ENCODE measurements around the gene PTRHD1.

PTRHD1 gene

DNA sequence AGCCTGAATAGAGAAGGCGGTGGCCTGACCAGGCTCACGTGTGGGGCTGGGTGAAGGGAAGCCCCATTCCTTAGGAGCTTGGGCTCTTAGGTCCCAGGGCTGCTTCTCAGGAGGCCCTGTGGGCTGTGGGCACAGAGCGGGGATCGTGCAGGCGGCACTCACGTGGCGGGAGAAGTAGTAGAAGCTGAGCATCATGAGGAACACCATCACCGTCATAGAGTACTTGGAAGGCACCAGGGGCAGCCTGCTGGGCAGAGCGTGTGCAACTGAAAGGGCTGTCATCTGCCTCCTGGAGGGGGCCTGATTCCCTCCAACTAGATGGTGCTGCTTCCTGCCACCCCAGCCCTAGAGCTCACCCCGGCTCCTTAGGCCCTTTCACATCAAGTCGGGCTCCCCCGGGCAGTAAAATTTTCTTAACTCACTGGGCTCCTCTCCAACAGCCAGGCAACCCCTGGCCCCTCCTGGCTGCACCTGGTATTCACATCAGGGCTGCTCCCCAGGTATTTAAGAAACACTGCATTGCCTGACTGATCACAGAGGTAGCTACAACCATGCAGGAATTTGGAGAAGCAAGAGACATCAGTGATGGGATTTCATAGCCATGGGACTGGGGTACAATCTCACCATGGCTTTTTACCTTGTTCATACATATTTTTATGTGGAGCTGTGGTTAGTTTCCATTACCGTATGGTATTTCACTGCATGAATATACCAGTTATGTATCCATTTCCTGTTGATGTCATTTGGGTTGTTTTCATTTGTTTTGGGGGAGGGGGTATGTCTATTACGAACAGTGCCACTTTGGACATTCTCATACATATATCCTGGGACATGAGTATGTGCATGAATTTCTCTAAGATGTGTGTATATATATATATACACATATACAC lies 32.9 kb upstream of the PTRHD1 start:
- Mint-ChIP-seq H3K4me3 (no peak overlapping the region), H3K36me3 (ENCODE audit: insufficient read depth) (peaks cover 9% of the 10 kb centered on the region), H3K9me3 (no peaks in the 10 kb centered on the region), H3K27me3 (no peaks in the 10 kb centered on the region), H3K4me1 (peaks cover 15% of the 10 kb centered on the region), H3K27ac (ENCODE audit: low read depth) (peak overlapping the region; percentile 71)
- DNase-seq (ENCODE audit: low spot score in 2 of 2) (no peak), ATAC-seq (replicated peaks; ENCODE audit: extremely low read depth, poor library complexity, severe bottlenecking) (no peak)

- H3K27me3 Mint-ChIP-seq, result no peaks in the 10 kb centered on the region
- DNase-seq (ENCODE audit: low spot score in 2 of 2) (no peak), ATAC-seq (replicated peaks; ENCODE audit: extremely low read depth, poor library complexity, severe bottlenecking) (no peak)
- H3K4me3 Mint-ChIP-seq, result no peak overlapping the region
- H3K27ac Mint-ChIP-seq (ENCODE audit: low read depth), result peak overlapping the region; percentile 71
- no peaks in the 10 kb centered on the region for H3K9me3 Mint-ChIP-seq
- peaks cover 15% of the 10 kb centered on the region for H3K4me1 Mint-ChIP-seq
- H3K36me3 Mint-ChIP-seq (ENCODE audit: insufficient read depth), result peaks cover 11% of the 10 kb centered on the region
Measured at GRCh38 chr2:24824966-24825882, 32.0 kb upstream of the PTRHD1 start.

DNA sequence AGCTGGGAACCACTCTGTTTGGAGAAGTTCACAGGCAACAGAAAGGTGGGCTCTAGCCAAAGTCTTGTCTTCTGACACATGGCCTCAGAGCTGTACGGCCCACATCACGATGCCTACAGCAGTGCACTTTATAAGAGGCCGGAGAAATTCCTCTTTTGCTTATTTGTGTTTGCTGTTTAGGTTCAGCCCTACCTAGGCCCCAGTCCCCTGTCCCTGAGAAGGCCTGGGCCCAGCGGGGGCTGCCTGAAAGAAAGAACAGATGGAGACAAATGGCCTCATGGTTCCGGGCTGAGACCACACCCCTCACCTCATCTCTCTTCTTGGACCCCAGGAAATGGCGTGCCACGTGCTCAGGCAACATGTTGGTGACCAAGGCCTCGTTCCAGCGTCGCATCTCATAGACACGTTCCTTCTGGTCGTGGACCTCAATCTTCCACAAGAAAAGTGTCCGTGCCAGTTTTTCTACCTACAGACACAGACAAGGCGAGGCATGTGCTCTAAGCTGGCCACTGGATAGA lies 30.9 kb upstream of the PTRHD1 start:
- ATAC-seq (replicated peaks; ENCODE audit: extremely low read depth, poor library complexity, severe bottlenecking), result no peak
- DNase-seq (ENCODE audit: low spot score in 2 of 2), result no peak
- H3K9me3 Mint-ChIP-seq, result no peaks in the 10 kb centered on the region
- H3K4me1 Mint-ChIP-seq, result peaks cover 15% of the 10 kb centered on the region
- H3K36me3 Mint-ChIP-seq (ENCODE audit: insufficient read depth), result peaks cover 16% of the 10 kb centered on the region
- H3K27me3 Mint-ChIP-seq, result no peaks in the 10 kb centered on the region
- no peak overlapping the region for H3K4me3 Mint-ChIP-seq
- no peak overlapping the region for H3K27ac Mint-ChIP-seq (ENCODE audit: low read depth)

GRCh38 chr2:24822049-24822706 lies 29.0 kb upstream of the PTRHD1 start:
- Mint-ChIP-seq H3K9me3 (no peaks in the 10 kb centered on the region), H3K27ac (ENCODE audit: low read depth) (no peak overlapping the region), H3K4me3 (no peak overlapping the region), H3K4me1 (peaks cover 7% of the 10 kb centered on the region), H3K36me3 (ENCODE audit: insufficient read depth) (peaks cover 22% of the 10 kb centered on the region), H3K27me3 (no peaks in the 10 kb centered on the region)
- no peak for ATAC-seq (replicated peaks; ENCODE audit: extremely low read depth, poor library complexity, severe bottlenecking)
- no peak for DNase-seq (ENCODE audit: low spot score in 2 of 2)

DNA sequence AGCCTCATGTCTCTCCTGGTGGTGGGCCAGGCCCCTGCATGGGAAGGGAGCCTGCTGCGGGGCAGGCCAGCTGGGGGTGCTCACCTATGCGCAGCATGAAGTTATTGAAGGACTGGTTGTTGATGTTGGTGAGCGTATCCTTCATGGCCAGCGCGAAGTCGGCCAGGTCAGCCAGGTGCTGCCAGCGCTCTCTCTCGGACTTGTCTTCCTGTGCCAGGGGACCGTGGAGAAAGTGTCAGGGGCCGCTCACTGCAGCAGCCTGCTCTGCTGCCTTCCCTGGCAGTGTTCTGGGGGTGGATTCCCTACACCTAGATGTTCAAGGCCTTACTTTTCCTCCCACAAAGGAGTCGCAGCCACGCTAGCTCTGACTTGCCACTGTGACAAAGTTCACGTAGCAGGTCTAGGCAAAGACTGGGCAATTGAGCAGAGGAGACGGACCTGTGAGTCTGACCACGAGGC lies 28.3 kb upstream of the PTRHD1 start:
- Mint-ChIP-seq H3K9me3 (no peaks in the 10 kb centered on the region), H3K27ac (ENCODE audit: low read depth) (no peak overlapping the region), H3K4me1 (peaks cover 5% of the 10 kb centered on the region), H3K4me3 (no peak overlapping the region), H3K27me3 (no peaks in the 10 kb centered on the region), H3K36me3 (ENCODE audit: insufficient read depth) (peaks cover 24% of the 10 kb centered on the region)
- no peak for ATAC-seq (replicated peaks; ENCODE audit: extremely low read depth, poor library complexity, severe bottlenecking)
- no peak for DNase-seq (ENCODE audit: low spot score in 2 of 2)

DNA sequence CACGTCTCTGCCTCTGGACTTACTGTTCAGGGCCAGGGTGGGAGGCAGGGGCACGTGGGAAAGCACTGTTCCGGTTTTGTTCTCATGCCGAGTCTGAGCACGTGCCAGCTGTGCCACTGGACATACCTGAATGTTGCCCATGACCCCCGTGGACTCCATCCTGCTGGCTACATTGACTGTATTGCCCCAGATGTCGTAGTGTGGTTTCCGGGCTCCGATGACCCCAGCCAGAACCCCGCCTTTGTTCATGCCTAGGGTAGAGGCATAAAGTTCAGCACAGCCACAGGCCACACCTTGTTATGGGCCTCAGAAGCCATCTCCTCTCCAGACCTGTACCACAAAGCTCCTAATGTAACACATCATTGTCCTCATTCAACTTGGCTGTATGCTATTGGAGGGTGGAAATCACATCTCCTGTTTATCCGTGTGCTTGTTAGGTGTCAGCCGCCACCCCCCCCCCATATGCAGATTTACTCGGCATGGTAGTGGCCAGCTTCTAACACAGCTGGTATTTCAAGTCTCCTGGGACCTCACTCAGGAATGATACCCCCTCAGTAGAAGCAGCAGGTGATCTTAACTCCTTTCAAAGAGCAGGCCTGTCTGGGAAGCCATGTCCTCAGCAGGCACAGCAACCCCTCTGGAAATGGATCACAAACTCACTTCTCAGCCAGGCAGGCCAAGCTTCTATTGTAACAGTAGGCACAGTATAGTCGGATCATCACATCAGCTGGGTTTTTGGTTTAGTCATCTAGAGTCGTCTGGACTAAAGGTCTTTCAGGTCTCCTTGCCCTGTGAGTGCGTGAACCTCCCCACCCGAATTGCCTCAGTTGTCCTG lies 27.6 kb upstream of the PTRHD1 start:
- Mint-ChIP-seq H3K4me3 (no peak overlapping the region), H3K4me1 (peaks cover 4% of the 10 kb centered on the region), H3K36me3 (ENCODE audit: insufficient read depth) (peaks cover 25% of the 10 kb centered on the region), H3K9me3 (no peaks in the 10 kb centered on the region), H3K27me3 (no peaks in the 10 kb centered on the region), H3K27ac (ENCODE audit: low read depth) (no peak overlapping the region)
- no peak for DNase-seq (ENCODE audit: low spot score in 2 of 2)
- no peak for ATAC-seq (replicated peaks; ENCODE audit: extremely low read depth, poor library complexity, severe bottlenecking)

GRCh38 chr2:24820175-24820513 lies 27.0 kb upstream of the PTRHD1 start:
- no peaks in the 10 kb centered on the region for H3K9me3 Mint-ChIP-seq
- peaks cover 31% of the 10 kb centered on the region for H3K36me3 Mint-ChIP-seq (ENCODE audit: insufficient read depth)

DNA sequence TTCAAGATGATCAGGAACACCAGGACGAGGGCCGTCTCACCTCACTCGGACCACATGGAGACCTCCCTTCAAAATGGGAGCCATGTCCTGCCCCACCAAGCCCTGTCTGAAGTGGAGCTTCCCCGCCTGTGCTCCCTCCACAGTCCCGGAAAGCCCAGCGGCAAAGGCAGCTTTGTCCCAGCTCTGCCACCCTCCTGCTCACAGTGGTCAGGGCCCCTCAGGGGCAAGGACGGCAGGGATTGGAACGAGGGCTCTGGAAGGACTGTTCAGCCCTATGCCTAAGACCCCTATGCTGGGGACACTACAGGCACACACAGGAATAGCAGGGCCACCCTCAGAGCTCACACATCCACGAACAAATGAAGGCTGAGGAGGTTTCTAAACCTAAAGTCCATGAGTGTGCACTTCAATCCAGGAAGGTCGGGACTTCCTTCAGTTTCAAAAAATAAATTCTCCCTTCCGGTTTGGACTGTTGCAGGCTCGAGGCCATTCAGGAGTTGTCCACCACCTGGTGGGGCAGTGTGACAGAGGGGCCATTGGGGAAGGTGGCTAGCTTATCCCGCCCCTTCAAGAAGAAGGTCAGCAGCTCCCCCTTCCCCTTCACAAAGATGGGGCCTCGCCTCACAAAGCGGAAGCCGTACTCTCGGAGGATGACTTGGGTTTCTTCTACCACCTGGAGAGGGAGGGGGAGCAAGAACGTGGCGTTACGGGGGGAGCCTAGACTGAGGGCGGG lies 26.4 kb upstream of the PTRHD1 start:
- Mint-ChIP-seq H3K9me3 (no peaks in the 10 kb centered on the region), H3K4me3 (no peak overlapping the region), H3K4me1 (no peaks in the 10 kb centered on the region), H3K36me3 (ENCODE audit: insufficient read depth) (peaks cover 29% of the 10 kb centered on the region), H3K27me3 (no peaks in the 10 kb centered on the region), H3K27ac (ENCODE audit: low read depth) (no peak overlapping the region)
- ATAC-seq (replicated peaks; ENCODE audit: extremely low read depth, poor library complexity, severe bottlenecking), result no peak
- no peak for DNase-seq (ENCODE audit: low spot score in 2 of 2)

More at GRCh38 chr2:24820175-24820513, 27.0 kb upstream of the PTRHD1 start:
- ATAC-seq (replicated peaks; ENCODE audit: extremely low read depth, poor library complexity, severe bottlenecking) (no peak), DNase-seq (ENCODE audit: low spot score in 2 of 2) (no peak)
- H3K27me3 Mint-ChIP-seq, result no peaks in the 10 kb centered on the region
- H3K4me1 Mint-ChIP-seq, result no peaks in the 10 kb centered on the region
- H3K4me3 Mint-ChIP-seq, result no peak overlapping the region
- H3K27ac Mint-ChIP-seq (ENCODE audit: low read depth), result no peak overlapping the region

DNA sequence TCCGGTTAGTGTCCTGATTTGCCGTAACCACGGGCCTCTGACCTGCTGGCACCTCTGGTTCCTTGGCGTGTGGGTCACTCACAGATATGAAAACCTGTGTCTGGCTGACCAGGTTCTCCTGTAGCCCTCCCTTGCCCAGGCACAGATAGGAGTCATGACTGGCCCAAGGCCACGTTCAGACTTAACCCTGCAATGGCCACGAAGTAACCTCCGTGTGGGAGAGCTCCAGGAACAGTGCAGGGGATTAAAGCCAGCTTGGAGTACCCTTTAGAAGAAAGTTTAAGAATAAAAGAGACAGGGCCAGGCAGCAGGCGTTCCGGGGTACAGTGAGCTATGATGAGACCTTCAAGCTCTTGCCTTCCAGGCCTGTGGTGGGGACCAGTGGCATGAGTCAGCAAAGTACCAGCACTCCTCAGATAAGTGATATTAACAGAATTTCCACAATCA lies 25.6 kb upstream of the PTRHD1 start:
- H3K27ac Mint-ChIP-seq (ENCODE audit: low read depth), result peak overlapping the region; percentile 37
- ATAC-seq (replicated peaks; ENCODE audit: extremely low read depth, poor library complexity, severe bottlenecking) (no peak), DNase-seq (ENCODE audit: low spot score in 2 of 2) (no peak)
- H3K9me3 Mint-ChIP-seq, result no peaks in the 10 kb centered on the region
- no peaks in the 10 kb centered on the region for H3K4me1 Mint-ChIP-seq
- H3K4me3 Mint-ChIP-seq, result no peak overlapping the region
- H3K36me3 Mint-ChIP-seq (ENCODE audit: insufficient read depth), result peaks cover 27% of the 10 kb centered on the region
- no peaks in the 10 kb centered on the region for H3K27me3 Mint-ChIP-seq

DNA sequence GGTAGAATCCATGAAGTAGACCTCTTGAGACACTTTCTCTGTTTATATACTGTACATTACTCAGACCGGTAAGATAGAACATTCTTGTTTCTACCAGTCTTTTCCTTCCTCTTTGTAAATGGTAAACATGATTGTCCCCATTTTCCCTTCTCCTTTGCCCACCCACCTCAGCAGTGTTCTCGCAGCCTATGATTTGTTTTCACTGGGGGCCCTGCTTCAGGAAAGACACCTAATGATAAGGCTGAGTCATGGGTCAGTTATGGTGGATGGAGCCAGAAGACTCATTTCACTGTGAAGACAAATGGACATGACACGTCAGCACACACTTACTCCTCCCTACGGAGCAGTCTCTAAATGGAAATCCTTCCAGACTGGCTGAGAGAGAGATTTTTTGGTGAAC lies 23.7 kb upstream of the PTRHD1 start:
- H3K27me3 Mint-ChIP-seq, result no peaks in the 10 kb centered on the region
- H3K9me3 Mint-ChIP-seq, result no peaks in the 10 kb centered on the region
- H3K4me1 Mint-ChIP-seq, result no peaks in the 10 kb centered on the region
- no peak overlapping the region for H3K27ac Mint-ChIP-seq (ENCODE audit: low read depth)
- DNase-seq (ENCODE audit: low spot score in 2 of 2), result no peak
- peaks cover 23% of the 10 kb centered on the region for H3K36me3 Mint-ChIP-seq (ENCODE audit: insufficient read depth)
- H3K4me3 Mint-ChIP-seq, result no peak overlapping the region
- no peak for ATAC-seq (replicated peaks; ENCODE audit: extremely low read depth, poor library complexity, severe bottlenecking)

DNA sequence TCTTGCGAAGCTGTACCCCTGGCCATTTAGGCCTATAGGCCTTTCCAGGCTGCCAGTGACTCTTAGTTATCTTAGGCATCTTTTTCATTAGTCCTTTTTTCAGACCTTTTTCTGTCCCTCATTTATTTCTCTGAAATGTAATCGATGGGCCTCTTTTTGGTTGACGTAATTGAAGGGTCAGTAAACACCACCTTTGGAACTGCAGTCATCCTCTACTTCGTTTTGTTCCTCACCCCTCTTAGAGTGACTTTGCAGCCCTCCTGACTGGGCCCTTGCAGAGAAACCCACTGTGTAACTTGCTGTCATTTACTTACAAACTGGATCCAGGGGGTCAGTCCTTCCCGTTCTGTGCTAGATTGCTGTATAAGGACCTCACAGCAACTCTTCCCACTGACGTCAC lies 23.2 kb upstream of the PTRHD1 start:
- DNase-seq (ENCODE audit: low spot score in 2 of 2) (no peak), ATAC-seq (replicated peaks; ENCODE audit: extremely low read depth, poor library complexity, severe bottlenecking) (no peak)
- no peaks in the 10 kb centered on the region for H3K27me3 Mint-ChIP-seq
- H3K36me3 Mint-ChIP-seq (ENCODE audit: insufficient read depth), result peaks cover 21% of the 10 kb centered on the region
- H3K27ac Mint-ChIP-seq (ENCODE audit: low read depth), result no peak overlapping the region
- H3K4me1 Mint-ChIP-seq, result no peaks in the 10 kb centered on the region
- H3K4me3 Mint-ChIP-seq, result no peak overlapping the region
- H3K9me3 Mint-ChIP-seq, result no peaks in the 10 kb centered on the region
